Astrocyte of the cerebellum (primary cell): ENCODE results near the gene DNAI2.

Experiments
- DNase-seq: peaks from one replicate; pipeline ENCODE4 v3.0.0-alpha.2; 2011; ENCODE audit warnings: low read depth
- H3K4me3 ChIP-seq: 2 replicates; pipeline ENCODE4 v1.5.1; 2011; ENCODE audit warnings: mild to moderate bottlenecking, low read depth, low read length, moderate library complexity
- in situ Hi-C: cut with HindIII; loops from 2 replicates; pipeline ENCODE4 v1.10.0; 2017; ENCODE audit warnings: low sequenced_read_pairs
- TF ChIP-seq, protein P1 (sequence below): IDR thresholded peaks from 2 replicates; pipeline ENCODE4 v1.5.1; 2012; ENCODE audit warnings: low read length, low read depth, moderate library complexity, mild to moderate bottlenecking; ENCODE audit errors: missing control alignments

The DNAI2 gene

DNA sequence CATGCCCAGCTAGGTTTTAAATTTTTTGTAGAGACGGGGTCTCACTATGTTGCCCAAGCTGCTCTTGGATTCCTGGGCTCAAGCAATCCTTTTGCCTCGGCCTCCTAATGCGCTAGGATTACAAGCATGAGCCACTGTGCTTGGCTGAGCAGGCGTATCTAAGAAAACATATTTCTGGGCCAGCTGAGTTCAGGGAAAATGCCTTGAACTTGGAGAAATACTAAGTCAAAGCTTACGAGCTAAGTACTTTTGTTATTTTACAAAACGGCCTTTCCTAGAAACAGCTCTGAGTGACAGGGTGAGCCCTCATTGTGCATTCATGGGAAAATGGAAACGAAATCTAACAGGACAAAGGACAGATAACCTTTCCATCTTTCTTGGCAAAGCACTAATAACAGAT is 24.7 kb downstream of the DNAI2 start:
- TF ChIP-seq, protein P1, sequence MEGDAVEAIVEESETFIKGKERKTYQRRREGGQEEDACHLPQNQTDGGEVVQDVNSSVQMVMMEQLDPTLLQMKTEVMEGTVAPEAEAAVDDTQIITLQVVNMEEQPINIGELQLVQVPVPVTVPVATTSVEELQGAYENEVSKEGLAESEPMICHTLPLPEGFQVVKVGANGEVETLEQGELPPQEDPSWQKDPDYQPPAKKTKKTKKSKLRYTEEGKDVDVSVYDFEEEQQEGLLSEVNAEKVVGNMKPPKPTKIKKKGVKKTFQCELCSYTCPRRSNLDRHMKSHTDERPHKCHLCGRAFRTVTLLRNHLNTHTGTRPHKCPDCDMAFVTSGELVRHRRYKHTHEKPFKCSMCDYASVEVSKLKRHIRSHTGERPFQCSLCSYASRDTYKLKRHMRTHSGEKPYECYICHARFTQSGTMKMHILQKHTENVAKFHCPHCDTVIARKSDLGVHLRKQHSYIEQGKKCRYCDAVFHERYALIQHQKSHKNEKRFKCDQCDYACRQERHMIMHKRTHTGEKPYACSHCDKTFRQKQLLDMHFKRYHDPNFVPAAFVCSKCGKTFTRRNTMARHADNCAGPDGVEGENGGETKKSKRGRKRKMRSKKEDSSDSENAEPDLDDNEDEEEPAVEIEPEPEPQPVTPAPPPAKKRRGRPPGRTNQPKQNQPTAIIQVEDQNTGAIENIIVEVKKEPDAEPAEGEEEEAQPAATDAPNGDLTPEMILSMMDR: no peak
- DNase-seq: no peak
- in situ Hi-C loops: no loop called here
- no peak overlapping the region for H3K4me3 ChIP-seq

DNA sequence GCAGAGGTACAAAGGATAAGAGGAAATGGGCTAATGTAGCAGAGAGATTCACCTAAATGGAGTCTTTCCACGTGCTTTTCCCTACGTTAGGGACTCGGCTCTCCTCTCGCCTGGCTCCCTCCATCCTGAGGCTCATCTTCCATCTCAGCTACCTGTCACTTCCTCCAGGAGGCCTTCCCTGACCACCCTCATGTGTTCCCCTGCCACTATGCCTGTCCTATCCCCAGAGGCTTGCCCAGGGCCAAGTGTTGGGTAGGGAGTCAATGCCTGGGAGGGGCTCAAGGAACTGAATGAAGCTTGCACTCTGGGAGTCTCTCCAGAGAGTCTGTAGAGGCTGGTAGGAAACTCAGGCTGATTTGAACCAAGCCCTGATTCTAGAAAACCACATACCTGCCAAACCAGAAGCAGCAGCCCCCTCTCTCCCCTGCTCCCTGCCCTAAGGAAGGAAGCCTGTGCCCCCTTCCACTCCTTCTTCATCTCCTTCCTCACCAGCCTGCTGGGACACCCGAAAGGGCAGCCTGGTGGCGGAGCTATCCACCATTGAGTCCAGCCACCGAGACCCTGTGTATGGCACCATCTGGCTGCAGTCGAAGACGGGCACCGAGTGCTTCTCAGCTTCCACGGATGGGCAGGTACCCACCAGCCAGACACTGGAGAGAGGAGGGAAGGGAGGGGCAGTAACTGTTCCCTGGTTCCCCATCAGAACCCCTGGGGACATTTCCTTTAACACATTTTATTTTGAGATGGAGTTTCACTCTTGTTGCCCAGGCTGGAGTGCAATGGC is 25.4 kb downstream of the DNAI2 start:
- TF ChIP-seq, protein P1: no peak
- H3K4me3 ChIP-seq: no peak overlapping the region
- in situ Hi-C loops: loop anchor here (5.0 kb wide), 2 partner anchors 42 to 48 kb away; no protein-coding TSS in a partner anchor
- DNase-seq: no peak

DNA sequence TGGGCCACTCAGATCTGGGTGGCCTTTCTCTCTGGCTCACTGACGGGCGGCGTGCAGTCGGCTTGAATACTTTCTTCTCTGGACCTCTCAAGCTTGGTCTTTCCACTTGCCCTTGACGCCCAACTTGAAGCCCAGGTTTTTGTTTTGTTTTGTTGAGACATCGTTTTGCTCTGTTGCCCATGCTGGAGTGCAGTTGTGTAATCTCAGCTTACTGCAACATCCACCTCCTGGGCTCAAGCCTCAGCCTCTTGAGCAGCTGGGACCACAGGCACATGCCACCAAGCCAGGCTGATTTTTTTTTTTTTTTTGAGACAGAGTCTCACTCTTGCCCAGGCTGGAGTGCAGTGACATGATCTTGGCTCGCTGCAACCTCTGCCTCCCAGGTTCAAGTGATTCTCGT is 29.3 kb downstream of the DNAI2 start:
- H3K4me3 ChIP-seq: no peak overlapping the region
- no peak for DNase-seq
- TF ChIP-seq, protein P1: no peak
- in situ Hi-C loops: loop anchor here (5.0 kb wide), 2 partner anchors 44 to 46 kb away; no protein-coding TSS in a partner anchor

DNA sequence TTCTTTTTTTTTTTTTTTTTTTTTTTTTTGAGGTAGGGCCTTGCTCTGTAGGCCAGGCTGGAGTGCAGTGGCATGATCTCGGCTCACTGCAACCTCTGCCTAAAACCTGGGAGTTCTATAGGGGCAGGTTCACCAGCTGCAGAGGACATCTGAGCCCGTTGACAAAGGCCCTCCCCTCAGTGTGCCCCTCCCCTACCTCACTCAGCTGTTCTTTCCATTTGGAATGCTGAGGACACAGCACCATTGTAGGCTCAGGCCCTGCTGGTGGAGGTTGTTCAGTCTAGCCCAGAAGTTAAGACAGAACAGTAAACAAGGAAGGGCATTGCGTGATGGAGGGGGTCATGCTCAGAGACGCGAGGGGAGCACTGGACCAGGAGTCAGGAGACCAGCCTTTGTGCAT is 30.1 kb downstream of the DNAI2 start:
- H3K4me3 ChIP-seq: no peak overlapping the region
- TF ChIP-seq, protein P1: no peak
- no peak for DNase-seq
- in situ Hi-C loops: loop anchor here (5.0 kb wide), 2 partner anchors 43 to 47 kb away; no protein-coding TSS in a partner anchor

DNA sequence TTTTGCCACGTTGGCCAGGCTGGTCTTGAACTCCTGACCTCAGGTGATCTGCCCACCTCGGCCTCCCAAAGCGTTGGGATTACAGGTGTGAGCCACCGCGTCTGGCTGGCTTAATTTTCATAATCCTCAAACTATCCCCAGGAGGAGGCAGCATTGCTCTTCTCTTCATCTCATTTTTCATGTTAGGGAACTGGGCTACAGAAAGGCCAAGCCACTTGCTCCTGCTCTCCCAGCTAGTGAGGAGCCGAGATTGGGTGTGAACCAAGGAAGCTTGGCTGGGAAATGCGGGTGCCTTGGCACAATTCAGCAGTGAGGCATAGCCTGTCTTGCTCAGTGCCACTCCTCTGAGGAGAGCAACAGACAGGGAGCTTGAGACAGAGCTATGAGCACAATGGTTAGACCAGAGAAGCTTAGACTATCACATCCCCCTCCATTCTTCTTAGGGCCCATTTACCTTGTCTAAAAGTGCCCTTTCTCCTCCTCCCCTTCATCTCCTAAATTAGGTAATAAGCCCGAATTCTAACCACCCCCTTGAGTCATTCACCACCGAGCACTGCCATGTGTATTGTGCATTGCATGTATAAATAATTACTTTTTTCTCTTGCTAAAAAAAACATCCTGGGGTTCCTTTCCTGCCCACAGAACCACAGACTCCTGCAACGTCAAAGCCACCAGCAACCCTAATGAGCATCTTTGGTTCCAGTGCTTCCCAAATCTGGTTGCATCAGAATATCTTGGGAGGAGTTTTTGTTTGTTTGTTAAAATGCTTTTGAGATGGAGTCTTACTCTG is 32.0 kb downstream of the DNAI2 start:
- in situ Hi-C loops: no loop called here
- no peak overlapping the region for H3K4me3 ChIP-seq
- TF ChIP-seq, protein P1: no peak
- DNase-seq: peak; percentile 1

DNA sequence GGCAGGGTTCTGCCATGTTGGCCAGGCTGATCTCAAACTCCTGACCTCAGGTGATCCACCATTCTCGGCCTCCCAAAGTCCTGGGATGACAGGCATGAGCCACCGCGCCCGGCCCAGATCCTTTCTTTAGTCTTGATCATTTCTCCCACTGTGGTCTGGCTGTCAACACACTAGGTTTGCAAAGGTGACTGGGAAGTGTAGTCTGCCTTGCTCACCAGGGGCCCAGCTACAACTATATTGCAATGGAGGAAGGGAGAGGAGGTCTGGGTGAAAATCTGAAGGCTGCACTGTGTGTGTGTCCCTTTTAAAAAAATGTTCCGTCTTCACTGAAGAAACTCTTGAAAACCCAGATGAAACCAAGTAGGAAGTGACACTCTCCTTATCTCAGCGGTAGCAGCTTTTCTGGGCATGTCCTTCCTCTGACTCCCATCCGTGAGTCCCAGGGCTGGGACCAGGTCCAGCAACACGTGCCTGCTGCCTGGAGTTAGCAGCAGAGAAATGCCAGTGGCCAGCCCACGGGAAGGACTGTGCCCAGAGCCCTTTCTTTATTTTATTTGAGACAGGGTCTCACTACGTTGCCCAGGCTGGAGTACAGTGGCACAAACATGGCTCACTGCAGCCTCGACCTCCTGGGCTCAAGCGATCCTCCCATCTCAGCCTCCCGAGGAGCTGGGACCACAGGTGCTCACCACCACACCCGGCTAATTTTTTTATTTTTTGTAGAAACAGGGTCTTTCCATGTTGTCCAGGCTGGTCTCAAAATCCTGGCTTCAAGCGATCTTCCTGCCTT is 34.1 kb downstream of the DNAI2 start:
- DNase-seq: no peak
- in situ Hi-C loops: no loop called here

More for the DNA sequence above, 34.1 kb downstream of the DNAI2 start:
- H3K4me3 ChIP-seq: no peak overlapping the region
- TF ChIP-seq, protein P1: no peak
